Esophagus muscularis mucosa (tissue), 4 donors: Measurements from ENCODE around the gene PCP4.

Experiments
- EP300 ChIP-seq: sonication (generic); formaldehyde crosslinking; IDR thresholded peaks from one replicate; pipeline ENCODE4 v1.6.1; 2017; ENCODE audit warnings: antibody characterized with exemption
- POLR2A ChIP-seq: fragments of 450-650 bp; IDR thresholded peaks from one replicate; pipeline ENCODE4 v1.6.1; 2017; ENCODE audit warnings: antibody characterized with exemption, moderate library complexity, mild to moderate bottlenecking, low read depth
- POLR2AphosphoS5 ChIP-seq, 2 donors: sonication (generic); formaldehyde crosslinking; IDR thresholded peaks; one replicate each; pipeline ENCODE4 v1.6.1; 2017; ENCODE audit warnings: antibody characterized with exemption in 2 of 2
- TF ChIP-seq, protein P1 (sequence below), 3 experiments: fragments of 200-600 bp in 2 of 3; fragments of 450-650 bp in 1 of 3; sonication (generic) in 2 of 3; IDR thresholded peaks; one replicate each; pipeline ENCODE4 v1.5.1; 2017 to 2019; ENCODE audit warnings: antibody characterized with exemption in 3 of 3, mild to moderate bottlenecking in 2 of 3, moderate library complexity in 1 of 3

DNA sequence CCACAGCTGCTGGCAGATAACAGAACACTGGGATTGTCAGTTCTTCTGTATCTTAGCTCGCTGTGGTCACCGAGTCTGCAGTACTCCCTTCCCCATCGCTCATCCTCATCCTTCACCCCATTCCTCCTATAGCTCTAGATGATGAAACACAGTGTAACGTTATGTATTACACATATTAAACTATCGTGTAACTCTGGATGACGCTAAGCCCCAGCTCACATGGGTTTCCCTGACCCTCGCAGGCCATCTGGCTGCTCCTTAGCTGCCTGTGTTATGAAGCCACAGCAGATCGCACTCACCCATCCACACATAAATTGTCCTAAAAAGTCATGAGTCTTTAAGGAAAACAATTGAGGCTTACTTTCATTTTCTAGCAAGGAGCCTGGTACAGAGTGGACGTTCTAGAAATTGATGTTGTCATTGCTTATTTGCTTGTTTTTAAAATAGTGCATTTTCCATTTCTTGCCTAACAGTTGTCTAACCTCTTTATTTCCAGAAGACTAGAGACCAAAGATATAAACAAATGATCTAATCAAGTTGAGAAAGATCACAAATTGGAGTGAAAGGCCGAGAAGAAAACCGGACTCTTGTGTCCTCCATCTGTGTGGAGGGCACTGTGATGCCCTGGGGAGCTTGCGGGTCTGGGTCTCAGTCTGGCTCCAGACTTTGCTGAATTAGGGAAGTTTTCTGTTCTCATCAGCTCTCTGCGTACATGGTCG, 24.3 kb upstream of the PCP4 start:
- no peak for TF ChIP-seq POLR2AphosphoS5 (IDR thresholded peaks at IDR 0.05)
- TF ChIP-seq POLR2A = no peak
- TF ChIP-seq, protein P1, sequence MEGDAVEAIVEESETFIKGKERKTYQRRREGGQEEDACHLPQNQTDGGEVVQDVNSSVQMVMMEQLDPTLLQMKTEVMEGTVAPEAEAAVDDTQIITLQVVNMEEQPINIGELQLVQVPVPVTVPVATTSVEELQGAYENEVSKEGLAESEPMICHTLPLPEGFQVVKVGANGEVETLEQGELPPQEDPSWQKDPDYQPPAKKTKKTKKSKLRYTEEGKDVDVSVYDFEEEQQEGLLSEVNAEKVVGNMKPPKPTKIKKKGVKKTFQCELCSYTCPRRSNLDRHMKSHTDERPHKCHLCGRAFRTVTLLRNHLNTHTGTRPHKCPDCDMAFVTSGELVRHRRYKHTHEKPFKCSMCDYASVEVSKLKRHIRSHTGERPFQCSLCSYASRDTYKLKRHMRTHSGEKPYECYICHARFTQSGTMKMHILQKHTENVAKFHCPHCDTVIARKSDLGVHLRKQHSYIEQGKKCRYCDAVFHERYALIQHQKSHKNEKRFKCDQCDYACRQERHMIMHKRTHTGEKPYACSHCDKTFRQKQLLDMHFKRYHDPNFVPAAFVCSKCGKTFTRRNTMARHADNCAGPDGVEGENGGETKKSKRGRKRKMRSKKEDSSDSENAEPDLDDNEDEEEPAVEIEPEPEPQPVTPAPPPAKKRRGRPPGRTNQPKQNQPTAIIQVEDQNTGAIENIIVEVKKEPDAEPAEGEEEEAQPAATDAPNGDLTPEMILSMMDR (IDR thresholded peaks at IDR 0.05) = no peak
- no peak for TF ChIP-seq EP300
